ENCODE results near the gene ABR.

DNA sequence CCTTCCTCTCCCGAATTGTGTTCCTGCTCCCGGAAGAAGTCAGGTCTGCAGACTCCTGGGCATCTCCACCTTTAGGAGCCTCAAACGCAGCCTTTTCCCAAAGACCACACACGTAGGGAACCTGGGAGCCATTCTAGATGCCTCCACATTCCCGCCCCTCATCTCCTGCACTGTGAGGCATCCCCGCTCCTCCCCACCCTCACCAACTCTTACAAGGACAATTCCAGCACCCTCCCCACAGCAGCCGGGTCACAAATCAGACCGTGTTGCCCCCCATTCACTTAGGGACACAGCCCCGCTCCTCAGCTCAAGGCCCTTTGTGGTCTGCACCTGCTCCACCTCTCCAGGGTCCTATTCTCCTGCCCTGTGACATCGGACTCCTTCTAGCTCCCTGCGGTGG, 49.6 kb downstream of the ABR start:
- TF ChIP-seq POLR2AphosphoS5 (IDR thresholded peaks at IDR 0.05) = no peak
- TF ChIP-seq, protein P1, sequence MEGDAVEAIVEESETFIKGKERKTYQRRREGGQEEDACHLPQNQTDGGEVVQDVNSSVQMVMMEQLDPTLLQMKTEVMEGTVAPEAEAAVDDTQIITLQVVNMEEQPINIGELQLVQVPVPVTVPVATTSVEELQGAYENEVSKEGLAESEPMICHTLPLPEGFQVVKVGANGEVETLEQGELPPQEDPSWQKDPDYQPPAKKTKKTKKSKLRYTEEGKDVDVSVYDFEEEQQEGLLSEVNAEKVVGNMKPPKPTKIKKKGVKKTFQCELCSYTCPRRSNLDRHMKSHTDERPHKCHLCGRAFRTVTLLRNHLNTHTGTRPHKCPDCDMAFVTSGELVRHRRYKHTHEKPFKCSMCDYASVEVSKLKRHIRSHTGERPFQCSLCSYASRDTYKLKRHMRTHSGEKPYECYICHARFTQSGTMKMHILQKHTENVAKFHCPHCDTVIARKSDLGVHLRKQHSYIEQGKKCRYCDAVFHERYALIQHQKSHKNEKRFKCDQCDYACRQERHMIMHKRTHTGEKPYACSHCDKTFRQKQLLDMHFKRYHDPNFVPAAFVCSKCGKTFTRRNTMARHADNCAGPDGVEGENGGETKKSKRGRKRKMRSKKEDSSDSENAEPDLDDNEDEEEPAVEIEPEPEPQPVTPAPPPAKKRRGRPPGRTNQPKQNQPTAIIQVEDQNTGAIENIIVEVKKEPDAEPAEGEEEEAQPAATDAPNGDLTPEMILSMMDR (IDR thresholded peaks at IDR 0.05; ENCODE audit: poor library complexity, severe bottlenecking) = no peak
- no peak for TF ChIP-seq TAF1 (IDR thresholded peaks at IDR 0.05; ENCODE audit: low read depth)
- TF ChIP-seq EZH2 (IDR thresholded peaks at IDR 0.05; ENCODE audit: borderline replicate concordance, insufficient read depth, low read length, poor library complexity, severe bottlenecking) = no peak
- TF ChIP-seq, protein P2, sequence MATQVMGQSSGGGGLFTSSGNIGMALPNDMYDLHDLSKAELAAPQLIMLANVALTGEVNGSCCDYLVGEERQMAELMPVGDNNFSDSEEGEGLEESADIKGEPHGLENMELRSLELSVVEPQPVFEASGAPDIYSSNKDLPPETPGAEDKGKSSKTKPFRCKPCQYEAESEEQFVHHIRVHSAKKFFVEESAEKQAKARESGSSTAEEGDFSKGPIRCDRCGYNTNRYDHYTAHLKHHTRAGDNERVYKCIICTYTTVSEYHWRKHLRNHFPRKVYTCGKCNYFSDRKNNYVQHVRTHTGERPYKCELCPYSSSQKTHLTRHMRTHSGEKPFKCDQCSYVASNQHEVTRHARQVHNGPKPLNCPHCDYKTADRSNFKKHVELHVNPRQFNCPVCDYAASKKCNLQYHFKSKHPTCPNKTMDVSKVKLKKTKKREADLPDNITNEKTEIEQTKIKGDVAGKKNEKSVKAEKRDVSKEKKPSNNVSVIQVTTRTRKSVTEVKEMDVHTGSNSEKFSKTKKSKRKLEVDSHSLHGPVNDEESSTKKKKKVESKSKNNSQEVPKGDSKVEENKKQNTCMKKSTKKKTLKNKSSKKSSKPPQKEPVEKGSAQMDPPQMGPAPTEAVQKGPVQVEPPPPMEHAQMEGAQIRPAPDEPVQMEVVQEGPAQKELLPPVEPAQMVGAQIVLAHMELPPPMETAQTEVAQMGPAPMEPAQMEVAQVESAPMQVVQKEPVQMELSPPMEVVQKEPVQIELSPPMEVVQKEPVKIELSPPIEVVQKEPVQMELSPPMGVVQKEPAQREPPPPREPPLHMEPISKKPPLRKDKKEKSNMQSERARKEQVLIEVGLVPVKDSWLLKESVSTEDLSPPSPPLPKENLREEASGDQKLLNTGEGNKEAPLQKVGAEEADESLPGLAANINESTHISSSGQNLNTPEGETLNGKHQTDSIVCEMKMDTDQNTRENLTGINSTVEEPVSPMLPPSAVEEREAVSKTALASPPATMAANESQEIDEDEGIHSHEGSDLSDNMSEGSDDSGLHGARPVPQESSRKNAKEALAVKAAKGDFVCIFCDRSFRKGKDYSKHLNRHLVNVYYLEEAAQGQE (IDR thresholded peaks at IDR 0.05; ENCODE audit: borderline replicate concordance) = no peak
